H9 (cell line): ENCODE measurements around the gene TMEM131. TPM values are rescaled to one million over a fixed set of nuclear protein-coding genes. Genes with fewer than 3 reads are reported as not detected.

Source experiments
- DNase-seq: peaks from one replicate; pipeline ENCODE4 v3.0.0-alpha.2; 2017
- H2AFZ ChIP-seq: one replicate; pipeline ENCODE4 v1.6.1; 2013; ENCODE audit warnings: mild to moderate bottlenecking, low read length, control low read depth, moderate library complexity
- H2AK5ac ChIP-seq: 2 replicates; pipeline ENCODE4 v1.6.1; 2013; ENCODE audit warnings: low read length, control low read depth, mixed read lengths; ENCODE audit not compliant: insufficient read length
- H2BK120ac ChIP-seq: one replicate; pipeline ENCODE4 v1.6.1; 2013; ENCODE audit warnings: low read depth, mild to moderate bottlenecking, low read length, control low read depth, inconsistent platforms; ENCODE audit not compliant: poor library complexity, severe bottlenecking
- H2BK12ac ChIP-seq: 2 replicates; pipeline ENCODE4 v1.6.1; 2013; ENCODE audit warnings: low read length, control low read depth, mixed read lengths, low read depth; ENCODE audit not compliant: insufficient read length
- H2BK15ac ChIP-seq: 2 replicates; pipeline ENCODE4 v1.6.1; 2013; ENCODE audit warnings: low read depth, low read length, control low read depth
- H2BK20ac ChIP-seq: one replicate; pipeline ENCODE4 v1.6.1; 2013; ENCODE audit warnings: low read depth, mild to moderate bottlenecking, low read length, control low read depth, inconsistent platforms; ENCODE audit not compliant: poor library complexity, severe bottlenecking
- H2BK5ac ChIP-seq: 2 replicates; pipeline ENCODE4 v1.6.1; 2013; ENCODE audit warnings: low read length, control low read depth, mixed read lengths; ENCODE audit not compliant: insufficient read length
- H3K14ac ChIP-seq: 2 replicates; pipeline ENCODE4 v1.6.1; 2013; ENCODE audit warnings: low read length, control low read depth; ENCODE audit not compliant: insufficient read depth
- H3K18ac ChIP-seq: 2 replicates; pipeline ENCODE4 v1.6.1; 2013; ENCODE audit warnings: low read depth, mild to moderate bottlenecking, mixed read lengths, low read length, control low read depth; ENCODE audit not compliant: insufficient read length
- H3K23ac ChIP-seq: 2 replicates; pipeline ENCODE4 v1.6.1; 2013; ENCODE audit warnings: low read length, control low read depth, mixed read lengths, low read depth; ENCODE audit not compliant: insufficient read length
- H3K23me2 ChIP-seq: 2 replicates; pipeline ENCODE4 v1.6.1; 2013; ENCODE audit warnings: low read depth, mild to moderate bottlenecking, mixed read lengths, low read length, control low read depth; ENCODE audit not compliant: insufficient read length, poor library complexity, severe bottlenecking
- H3K27ac ChIP-seq: 2 replicates; pipeline ENCODE4 v1.5.1; 2013; ENCODE audit warnings: low read length, control low read depth, mixed read lengths, low read depth; ENCODE audit not compliant: insufficient read length
- H3K27me3 ChIP-seq: 2 replicates; pipeline ENCODE4 v1.6.1; 2013; ENCODE audit warnings: low read length, control low read depth, inconsistent platforms; ENCODE audit not compliant: insufficient read depth
- H3K4ac ChIP-seq: 2 replicates; pipeline ENCODE4 v1.6.1; 2013; ENCODE audit warnings: low read depth, mild to moderate bottlenecking, control low read depth, inconsistent platforms, low read length, moderate library complexity
- H3K4me1 ChIP-seq: 2 replicates; pipeline ENCODE4 v1.6.1; 2013; ENCODE audit warnings: low read length, control low read depth, inconsistent platforms; ENCODE audit not compliant: insufficient read depth
- H3K4me2 ChIP-seq: 2 replicates; pipeline ENCODE4 v1.6.1; 2013; ENCODE audit warnings: low read length, control low read depth, mixed read lengths; ENCODE audit not compliant: insufficient read length, insufficient read depth
- H3K56ac ChIP-seq: 2 replicates; pipeline ENCODE4 v1.6.1; 2013; ENCODE audit warnings: low read depth, mild to moderate bottlenecking, mixed read lengths, low read length, control low read depth; ENCODE audit not compliant: insufficient read length
- H3K79me1 ChIP-seq: 2 replicates; pipeline ENCODE4 v1.6.1; 2013; ENCODE audit warnings: low read depth, mild to moderate bottlenecking, moderate library complexity, low read length, control low read depth, inconsistent platforms; ENCODE audit not compliant: insufficient read depth, poor library complexity, severe bottlenecking
- H3K79me2 ChIP-seq: 2 replicates; pipeline ENCODE4 v1.6.1; 2013; ENCODE audit warnings: low read length, control low read depth, inconsistent platforms; ENCODE audit not compliant: insufficient read depth
- H3K9ac ChIP-seq: 2 replicates; pipeline ENCODE4 v1.6.1; 2013; ENCODE audit warnings: low read length, control low read depth, mixed read lengths; ENCODE audit not compliant: insufficient read length; ENCODE audit errors: extremely low read depth
- H3K9me3 ChIP-seq: one replicate; pipeline ENCODE4 v1.6.1; 2013; ENCODE audit warnings: low read depth, low read length, inconsistent platforms; ENCODE audit not compliant: control insufficient read depth
- H3T11ph ChIP-seq: one replicate; pipeline ENCODE4 v1.6.1; 2013; ENCODE audit warnings: mild to moderate bottlenecking, low read length, control low read depth, inconsistent platforms
- H4K20me1 ChIP-seq: one replicate; pipeline ENCODE4 v1.6.1; 2013; ENCODE audit not compliant: control insufficient read depth, insufficient read length, insufficient read depth
- H4K5ac ChIP-seq: 2 replicates; pipeline ENCODE4 v1.6.1; 2013; ENCODE audit warnings: low read depth, mild to moderate bottlenecking, mixed read lengths, low read length, control low read depth; ENCODE audit not compliant: insufficient read length
- H4K8ac ChIP-seq: replicated peaks from 2 replicates; pipeline ENCODE4 v1.6.1; 2013; ENCODE audit warnings: low read length, control low read depth, mixed read lengths, low read depth; ENCODE audit not compliant: insufficient read length
- H4K91ac ChIP-seq: 2 replicates; pipeline ENCODE4 v1.6.1; 2013; ENCODE audit warnings: low read depth, mild to moderate bottlenecking, moderate library complexity, mixed read lengths, low read length, control low read depth; ENCODE audit not compliant: insufficient read length
- H3K27ac Mint-ChIP-seq, 3 experiments: 2 replicates in 2 of 3; 3 replicates in 1 of 3; pipeline ENCODE4 v1.8.0; 2020 to 2021; ENCODE audit warnings: mixed read lengths in 3 of 3, mild to moderate bottlenecking in 1 of 3, moderate library complexity in 1 of 3
- H3K27me3 Mint-ChIP-seq: 2 replicates; pipeline ENCODE4 v1.8.0; 2021; ENCODE audit warnings: low read depth, mild to moderate bottlenecking, moderate library complexity, mixed read lengths
- H3K36me3 Mint-ChIP-seq, 3 experiments: 2 replicates in 2 of 3; 3 replicates in 1 of 3; pipeline ENCODE4 v1.8.0; 2020 to 2021; ENCODE audit warnings: low read depth in 3 of 3, mixed read lengths in 3 of 3; ENCODE audit not compliant: insufficient read depth in 1 of 3
- H3K4me1 Mint-ChIP-seq, 2 experiments: 2 replicates each; pipeline ENCODE4 v1.8.0; 2020; ENCODE audit warnings: mixed read lengths in 2 of 2
- H3K4me3 Mint-ChIP-seq, 2 experiments: 2 replicates in 1 of 2; 3 replicates in 1 of 2; pipeline ENCODE4 v1.8.0; 2020 to 2021; ENCODE audit warnings: mild to moderate bottlenecking in 2 of 2, mixed read lengths in 2 of 2, moderate library complexity in 1 of 2
- H3K9me3 Mint-ChIP-seq, 2 experiments: 2 replicates in 1 of 2; 3 replicates in 1 of 2; pipeline ENCODE4 v1.8.0; 2020; ENCODE audit warnings: mild to moderate bottlenecking in 2 of 2, mixed read lengths in 2 of 2, moderate library complexity in 1 of 2
- CTCF ChIP-seq: fragments of 200-600 bp; sonication (generic); conservative IDR thresholded peaks from 3 replicates; pipeline ENCODE4 v1.8.0; 2021; ENCODE audit warnings: antibody characterized with exemption, mild to moderate bottlenecking
- WGBS: extraction: QIAGEN DNeasy Blood & Tissue Kit; methylation state at CpG from one replicate; pipeline ENCODE4 v1.1.7; 2013; ENCODE audit warnings: missing lambda C conversion rate, low lambda C conversion rate, mixed read lengths; ENCODE audit not compliant: insufficient read length; ENCODE audit errors: extremely low coverage; 5-methylcytosine and 5-hydroxymethylcytosine counted together
- total RNA-seq: library from RNA; stranded (reverse); gene quantifications from 2 replicates; pipeline ENCODE4 v1.2.1, GENCODE V29; 2021

The TMEM131 gene
- total RNA-seq, 1 experiment from 2014 or later = 20.9 TPM

- Histone ChIP-seq H4K91ac (no peak overlapping the region), H3K9me3 (no peaks in the 10 kb centered on the region), H3K4ac (no peak overlapping the region), H3K4me2 (no peak overlapping the region), H4K8ac (no peak overlapping the region), H3K18ac (no peak overlapping the region), H3K14ac (no peak overlapping the region), H3K4me1 (no peaks in the 10 kb centered on the region), H3T11ph (no peak overlapping the region), H2BK5ac (no peak overlapping the region), H4K20me1 (no peaks in the 10 kb centered on the region), H3K56ac (no peak overlapping the region), H2BK12ac (no peak overlapping the region), H4K5ac (no peak overlapping the region), H3K79me1 (no peaks in the 10 kb centered on the region), H3K23me2 (no peaks in the 10 kb centered on the region), H2AFZ (no peak overlapping the region), H2BK15ac (no peak overlapping the region), H3K79me2 (peaks cover 5% of the 10 kb centered on the region; the same call in 1 of the 2 replicates), H2AK5ac (no peak overlapping the region), H3K27ac (no peak overlapping the region), H2BK20ac (no peak overlapping the region), H2BK120ac (no peak overlapping the region), H3K9ac (no peak overlapping the region), H3K23ac (no peak overlapping the region), H3K27me3 (no peaks in the 10 kb centered on the region)
- peaks cover 2% of the 10 kb centered on the region in 3 experiments; a peak in 6 of 7 replicates for H3K36me3 Mint-ChIP-seq
- H3K27ac Mint-ChIP-seq = no peak overlapping the region
- WGBS = no CpG with 5 or more reads among the region's 7 CpGs
- DNase-seq = no peak
- peaks cover 20 to 21% of the 10 kb centered on the region in 2 experiments for H3K4me1 Mint-ChIP-seq
- no peak for TF ChIP-seq CTCF
- no peak overlapping the region for H3K4me3 Mint-ChIP-seq
- no peaks in the 10 kb centered on the region for H3K27me3 Mint-ChIP-seq
- H3K9me3 Mint-ChIP-seq = peaks cover 2% of the 10 kb centered on the region in 2 experiments; a peak in 3 of 5 replicates
Measured at GRCh38 chr2:97967931-97968627, 27.7 kb downstream of the TMEM131 start.
